Activated T-helper 2 cell treated with anti-CD3 and anti-CD28 coated beads, Interferon-gamma antibody, Interleukin-2, Interleukin-4, amounts not matched to agents 10 μg/mL and 5 μg/mL and 100 μg/mL, durations not matched to agents 14 hours and 24 hours and 36 hours (primary cell): Measurements from ENCODE around the gene SPPL3. TPM values are rescaled to one million over a fixed set of nuclear protein-coding genes. Genes with fewer than 3 reads are reported as not detected.

Source experiments
- DNase-seq: peaks from one replicate; pipeline ENCODE4 v3.0.0; 2021; ENCODE audit warnings: low spot score
- H3K27ac Mint-ChIP-seq: one replicate; pipeline ENCODE4 v1.8.0; 2021; ENCODE audit warnings: mixed read lengths
- H3K27me3 Mint-ChIP-seq: one replicate; pipeline ENCODE4 v1.8.0; 2021; ENCODE audit warnings: low read depth, mixed read lengths
- H3K36me3 Mint-ChIP-seq: one replicate; pipeline ENCODE4 v1.8.0; 2021; ENCODE audit warnings: low read depth, mixed read lengths
- H3K4me1 Mint-ChIP-seq: one replicate; pipeline ENCODE4 v1.8.0; 2021; ENCODE audit warnings: low read depth, mixed read lengths
- H3K4me3 Mint-ChIP-seq: one replicate; pipeline ENCODE4 v1.8.0; 2021; ENCODE audit warnings: low read depth, mild to moderate bottlenecking, moderate library complexity, mixed read lengths
- H3K9me3 Mint-ChIP-seq: one replicate; pipeline ENCODE4 v1.8.0; 2021; ENCODE audit warnings: mixed read lengths
- intact Hi-C: fragments of 100-400 bp; cut with micrococcal nuclease; formaldehyde crosslinking; loops from one replicate; pipeline ENCODE4 v1.15.1; 2023
- total RNA-seq: library from RNA; stranded (reverse); gene quantifications from 2 replicates; pipeline ENCODE4 v1.2.3, GENCODE V29; 2022

Gene SPPL3
- total RNA-seq, 1 donor from 2014 or later, result 33.4 TPM

- intact Hi-C loops, result no loop called here
- DNase-seq, result no peak
Observed at GRCh38 chr12:120861074-120861795, 42.9 kb downstream of the SPPL3 start.

GRCh38 chr12:120858306-120859088 is 45.7 kb downstream of the SPPL3 start:
- intact Hi-C loops, result loop anchor here (5.0 kb wide), 1 partner anchor 44 kb away; the partner anchor contains the start of gene SPPL3
- Mint-ChIP-seq H3K4me1 (peaks cover 33% of the 10 kb centered on the region), H3K36me3 (peaks cover 22% of the 10 kb centered on the region), H3K9me3 (peaks cover 9% of the 10 kb centered on the region), H3K27me3 (no peaks in the 10 kb centered on the region), H3K27ac (no peak overlapping the region), H3K4me3 (no peak overlapping the region)
- no peak for DNase-seq

More at GRCh38 chr12:120861074-120861795, 42.9 kb downstream of the SPPL3 start:
- no peak overlapping the region for H3K4me3 Mint-ChIP-seq
- H3K36me3 Mint-ChIP-seq, result peaks cover 22% of the 10 kb centered on the region
- H3K27me3 Mint-ChIP-seq, result no peaks in the 10 kb centered on the region
- peaks cover 28% of the 10 kb centered on the region for H3K4me1 Mint-ChIP-seq
- H3K9me3 Mint-ChIP-seq, result peaks cover 9% of the 10 kb centered on the region
- no peak overlapping the region for H3K27ac Mint-ChIP-seq

- DNase-seq, result no peak
- intact Hi-C loops, result loop anchor here (5.0 kb wide), 1 partner anchor 45 kb away; the partner anchor contains the start of gene SPPL3
- Mint-ChIP-seq H3K9me3 (peaks cover 9% of the 10 kb centered on the region), H3K27me3 (no peaks in the 10 kb centered on the region), H3K4me1 (peaks cover 30% of the 10 kb centered on the region), H3K27ac (no peak overlapping the region), H3K36me3 (peaks cover 22% of the 10 kb centered on the region), H3K4me3 (no peak overlapping the region)
Observed at GRCh38 chr12:120856980-120857379, 47.2 kb downstream of the SPPL3 start.

GRCh38 chr12:120855823-120856588 is 48.2 kb downstream of the SPPL3 start:
- Mint-ChIP-seq H3K4me3 (no peak overlapping the region), H3K9me3 (peaks cover 9% of the 10 kb centered on the region), H3K36me3 (peaks cover 22% of the 10 kb centered on the region), H3K4me1 (peaks cover 36% of the 10 kb centered on the region), H3K27me3 (no peaks in the 10 kb centered on the region), H3K27ac (no peak overlapping the region)
- no peak for DNase-seq
- intact Hi-C loops, result loop anchor here (5.0 kb wide), 1 partner anchor 46 kb away; the partner anchor contains the start of gene SPPL3

- intact Hi-C loops, result loop anchor here (5.0 kb wide), 1 partner anchor 47 kb away; the partner anchor contains the start of gene SPPL3
- no peak for DNase-seq
- Mint-ChIP-seq H3K36me3 (peaks cover 17% of the 10 kb centered on the region), H3K27ac (no peak overlapping the region), H3K4me1 (peaks cover 44% of the 10 kb centered on the region), H3K4me3 (no peak overlapping the region), H3K9me3 (peaks cover 9% of the 10 kb centered on the region), H3K27me3 (no peaks in the 10 kb centered on the region)
Observed at GRCh38 chr12:120854804-120855203, 49.4 kb downstream of the SPPL3 start.

- H3K36me3 Mint-ChIP-seq, result peaks cover 7% of the 10 kb centered on the region
- DNase-seq, result no peak
- peaks cover 4% of the 10 kb centered on the region for H3K9me3 Mint-ChIP-seq
- no peak overlapping the region for H3K4me3 Mint-ChIP-seq
- H3K27ac Mint-ChIP-seq, result no peak overlapping the region
- intact Hi-C loops, result no loop called here
- peaks cover 48% of the 10 kb centered on the region for H3K4me1 Mint-ChIP-seq
- no peaks in the 10 kb centered on the region for H3K27me3 Mint-ChIP-seq
Observed at GRCh38 chr12:120853188-120853587, 51.0 kb downstream of the SPPL3 start.

GRCh38 chr12:120851944-120852343 is 52.2 kb downstream of the SPPL3 start:
- H3K27me3 Mint-ChIP-seq, result no peaks in the 10 kb centered on the region
- no peaks in the 10 kb centered on the region for H3K9me3 Mint-ChIP-seq
- H3K36me3 Mint-ChIP-seq, result no peaks in the 10 kb centered on the region
- intact Hi-C loops, result no loop called here
- peaks cover 45% of the 10 kb centered on the region for H3K4me1 Mint-ChIP-seq
- H3K4me3 Mint-ChIP-seq, result no peak overlapping the region
- DNase-seq, result no peak
- no peak overlapping the region for H3K27ac Mint-ChIP-seq

GRCh38 chr12:120851444-120851843 is 52.7 kb downstream of the SPPL3 start:
- Mint-ChIP-seq H3K27ac (no peak overlapping the region), H3K27me3 (no peaks in the 10 kb centered on the region), H3K4me3 (no peak overlapping the region), H3K36me3 (no peaks in the 10 kb centered on the region), H3K4me1 (peaks cover 43% of the 10 kb centered on the region), H3K9me3 (no peaks in the 10 kb centered on the region)
- intact Hi-C loops, result no loop called here
- no peak for DNase-seq

GRCh38 chr12:120849765-120850164 is 54.4 kb downstream of the SPPL3 start:
- Mint-ChIP-seq H3K9me3 (no peaks in the 10 kb centered on the region), H3K4me3 (no peak overlapping the region), H3K27ac (no peak overlapping the region), H3K36me3 (peaks cover 3% of the 10 kb centered on the region), H3K4me1 (peaks cover 43% of the 10 kb centered on the region), H3K27me3 (no peaks in the 10 kb centered on the region)
- DNase-seq, result no peak
- intact Hi-C loops, result no loop called here

GRCh38 chr12:120847814-120848213 is 56.3 kb downstream of the SPPL3 start:
- H3K27me3 Mint-ChIP-seq, result no peaks in the 10 kb centered on the region
- no peaks in the 10 kb centered on the region for H3K9me3 Mint-ChIP-seq
- peaks cover 47% of the 10 kb centered on the region for H3K4me1 Mint-ChIP-seq
- H3K4me3 Mint-ChIP-seq, result no peak overlapping the region
- H3K27ac Mint-ChIP-seq, result no peak overlapping the region
- H3K36me3 Mint-ChIP-seq, result peaks cover 3% of the 10 kb centered on the region
- intact Hi-C loops, result no loop called here
- no peak for DNase-seq

- intact Hi-C loops, result no loop called here
- Mint-ChIP-seq H3K4me1 (peaks cover 49% of the 10 kb centered on the region), H3K27me3 (no peaks in the 10 kb centered on the region), H3K36me3 (peaks cover 3% of the 10 kb centered on the region), H3K4me3 (no peak overlapping the region), H3K9me3 (no peaks in the 10 kb centered on the region), H3K27ac (no peak overlapping the region)
- no peak for DNase-seq
Observed at GRCh38 chr12:120847392-120847791, 56.8 kb downstream of the SPPL3 start.

GRCh38 chr12:120846721-120847120 is 57.4 kb downstream of the SPPL3 start:
- intact Hi-C loops, result no loop called here
- Mint-ChIP-seq H3K4me3 (no peak overlapping the region), H3K27ac (no peak overlapping the region), H3K9me3 (no peaks in the 10 kb centered on the region), H3K27me3 (no peaks in the 10 kb centered on the region), H3K36me3 (peaks cover 3% of the 10 kb centered on the region), H3K4me1 (peaks cover 50% of the 10 kb centered on the region)
- no peak for DNase-seq
